ENCODE measurements around the gene FN3KRP. TPM values are rescaled to one million over a fixed set of nuclear protein-coding genes. Genes with fewer than 3 reads are reported as not detected.
A peak's percentile ranks its signal among the peaks of the same experiment; 100 is the strongest.

Gene FN3KRP, protein sequence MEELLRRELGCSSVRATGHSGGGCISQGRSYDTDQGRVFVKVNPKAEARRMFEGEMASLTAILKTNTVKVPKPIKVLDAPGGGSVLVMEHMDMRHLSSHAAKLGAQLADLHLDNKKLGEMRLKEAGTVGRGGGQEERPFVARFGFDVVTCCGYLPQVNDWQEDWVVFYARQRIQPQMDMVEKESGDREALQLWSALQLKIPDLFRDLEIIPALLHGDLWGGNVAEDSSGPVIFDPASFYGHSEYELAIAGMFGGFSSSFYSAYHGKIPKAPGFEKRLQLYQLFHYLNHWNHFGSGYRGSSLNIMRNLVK
- total RNA-seq = 38.5 TPM

DNA sequence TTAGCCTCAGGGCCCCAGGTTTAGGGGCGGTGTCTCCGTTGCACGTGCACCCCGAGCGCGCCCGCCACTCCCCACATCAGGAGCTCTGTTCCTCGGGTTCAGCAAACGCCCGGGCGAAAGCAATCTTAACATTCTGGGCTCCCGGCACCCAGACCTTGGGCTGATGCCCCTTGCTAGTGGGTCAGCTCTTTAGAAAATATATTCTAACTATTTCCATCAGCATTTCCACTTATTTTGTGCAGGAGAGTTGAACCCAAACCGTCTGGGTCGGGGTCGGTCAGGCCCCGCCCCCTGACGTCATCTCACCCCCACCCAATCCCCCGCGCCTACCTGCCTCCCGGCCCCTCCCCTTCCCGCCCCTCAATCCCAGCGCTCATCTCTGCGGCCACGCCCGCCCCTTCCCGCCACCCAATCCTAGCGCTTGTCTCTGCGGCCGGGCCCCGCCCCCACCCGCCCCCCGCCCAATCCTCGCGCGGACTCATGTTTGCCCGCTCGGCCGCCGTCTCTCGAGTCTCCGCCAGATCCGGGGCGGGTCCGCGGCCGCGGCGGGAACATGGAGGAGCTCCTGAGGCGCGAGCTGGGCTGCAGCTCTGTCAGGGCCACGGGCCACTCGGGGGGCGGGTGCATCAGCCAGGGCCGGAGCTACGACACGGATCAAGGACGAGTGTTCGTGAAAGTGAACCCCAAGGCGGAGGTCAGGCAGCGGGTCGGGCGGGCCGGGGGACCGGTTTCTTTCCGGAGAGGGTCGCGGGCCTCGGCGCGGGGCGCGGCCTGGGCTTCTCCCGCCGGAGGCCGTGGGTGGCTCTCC, at the start of gene FN3KRP:
FN3KRP (plus strand) TSS at position 504 of the 808 bp plus-strand sequence; CDS start at position 554, 50 bp downstream.
- peak; percentile 91 for DNase-seq (ENCODE audit: low spot score)

DNA sequence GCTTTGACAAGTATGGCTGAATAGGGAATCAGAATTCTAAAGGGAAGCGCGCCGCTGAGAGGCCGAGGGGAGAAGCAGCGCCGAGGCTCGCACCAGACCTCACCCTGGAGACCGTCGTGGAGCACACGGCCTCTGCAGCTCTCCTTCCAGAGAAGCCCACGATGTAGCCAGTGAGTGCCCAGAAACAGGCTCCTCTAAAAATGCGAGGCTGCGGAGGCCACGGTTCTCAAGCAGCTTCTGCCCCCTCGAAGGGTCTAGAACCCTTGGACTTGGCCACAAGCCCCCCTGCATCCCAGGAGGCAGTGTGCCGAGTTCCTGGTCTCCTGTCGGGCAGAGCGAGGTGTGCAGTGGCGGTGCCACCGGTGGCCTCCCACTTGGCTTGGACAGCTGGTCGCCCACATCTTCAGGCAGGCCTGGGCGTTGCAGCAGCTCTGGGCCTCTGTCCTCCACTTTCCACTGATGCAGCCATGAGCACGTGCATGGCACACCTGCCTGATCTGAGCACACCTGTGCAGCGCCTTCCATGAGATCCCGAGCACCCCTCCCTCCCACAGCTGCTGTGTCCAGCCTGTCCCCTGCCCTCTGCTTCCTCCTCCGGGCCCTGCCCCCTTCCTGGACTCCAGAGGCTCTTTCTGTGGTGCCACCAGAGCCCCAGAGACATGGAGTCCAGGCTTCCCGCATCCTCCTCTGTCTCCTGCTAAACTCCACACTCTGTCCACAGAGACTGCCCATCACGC, 49.4 kb upstream of the FN3KRP start:
- DNase-seq (ENCODE audit: low spot score) = no peak

DNA sequence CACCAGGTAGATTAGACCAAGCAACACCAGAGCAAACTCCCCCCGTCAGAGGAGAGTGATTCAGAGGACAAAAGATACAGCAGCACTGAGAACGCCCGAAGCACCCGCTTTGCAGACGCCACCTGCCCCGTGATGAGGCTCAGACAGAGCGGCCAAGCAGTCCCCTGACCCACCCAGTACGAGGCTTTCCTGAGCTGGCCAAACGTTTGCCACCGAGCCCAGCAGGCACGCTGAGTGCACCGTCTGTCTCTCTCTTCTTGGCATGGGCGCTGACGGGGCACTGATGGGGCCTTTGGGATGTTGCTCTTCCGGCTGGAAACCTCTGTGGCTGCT, 48.9 kb upstream of the FN3KRP start:
- DNase-seq (ENCODE audit: low spot score) = no peak

DNA sequence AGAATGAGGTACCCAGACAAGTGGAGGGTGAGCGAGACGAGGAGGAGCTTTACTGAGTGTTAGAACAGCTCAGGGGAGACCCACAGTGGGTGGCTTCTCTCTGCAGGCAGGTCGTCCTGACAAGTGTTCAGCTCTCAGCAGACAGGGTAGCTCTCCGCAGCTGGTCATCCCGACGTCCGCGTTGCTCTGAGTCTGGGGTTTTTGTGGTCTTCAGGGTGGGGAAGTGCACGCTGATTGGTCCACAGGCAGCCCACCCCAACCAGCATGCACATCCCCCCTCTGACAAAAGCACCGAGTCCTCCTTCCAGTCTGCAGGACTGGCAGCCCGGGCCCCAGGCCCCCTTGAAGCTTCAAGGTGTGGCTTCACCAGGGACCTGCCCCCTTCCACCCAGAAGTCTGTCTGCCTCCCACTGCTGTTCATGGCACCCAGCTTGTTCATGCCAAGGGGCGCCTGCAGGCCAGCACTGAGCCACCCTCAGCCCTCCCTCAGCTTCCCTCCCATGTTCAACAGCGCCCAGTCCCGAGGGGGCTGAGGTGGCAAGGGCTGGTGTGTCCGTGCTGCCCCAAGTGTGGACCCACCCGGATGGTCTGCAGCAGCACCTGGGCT, 48.4 kb upstream of the FN3KRP start:
- DNase-seq (ENCODE audit: low spot score) = no peak

DNA sequence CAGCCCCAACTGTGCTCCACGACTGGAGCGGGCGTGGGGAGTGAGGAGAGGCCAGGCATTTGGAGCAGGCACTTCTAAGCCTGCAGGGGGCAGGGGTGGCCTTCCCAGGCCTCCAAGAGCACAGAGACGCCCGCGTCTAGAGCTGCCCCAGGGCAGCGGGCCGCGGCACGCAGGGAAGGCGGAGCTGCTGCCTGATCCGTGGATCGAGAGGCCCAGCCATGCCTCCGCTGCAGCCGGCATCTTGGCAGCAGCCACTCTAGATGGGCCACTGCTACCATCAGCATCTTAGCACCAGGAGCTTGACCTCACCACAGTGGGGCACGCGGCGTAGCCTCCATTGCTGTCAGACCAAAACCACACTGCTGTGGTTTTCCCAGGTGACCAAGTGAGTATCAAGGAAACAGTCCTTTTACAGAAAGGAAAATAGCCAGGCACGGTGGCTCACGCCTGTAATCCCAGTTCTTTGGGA, 47.8 kb upstream of the FN3KRP start:
- DNase-seq (ENCODE audit: low spot score) = peak; percentile 60

DNA sequence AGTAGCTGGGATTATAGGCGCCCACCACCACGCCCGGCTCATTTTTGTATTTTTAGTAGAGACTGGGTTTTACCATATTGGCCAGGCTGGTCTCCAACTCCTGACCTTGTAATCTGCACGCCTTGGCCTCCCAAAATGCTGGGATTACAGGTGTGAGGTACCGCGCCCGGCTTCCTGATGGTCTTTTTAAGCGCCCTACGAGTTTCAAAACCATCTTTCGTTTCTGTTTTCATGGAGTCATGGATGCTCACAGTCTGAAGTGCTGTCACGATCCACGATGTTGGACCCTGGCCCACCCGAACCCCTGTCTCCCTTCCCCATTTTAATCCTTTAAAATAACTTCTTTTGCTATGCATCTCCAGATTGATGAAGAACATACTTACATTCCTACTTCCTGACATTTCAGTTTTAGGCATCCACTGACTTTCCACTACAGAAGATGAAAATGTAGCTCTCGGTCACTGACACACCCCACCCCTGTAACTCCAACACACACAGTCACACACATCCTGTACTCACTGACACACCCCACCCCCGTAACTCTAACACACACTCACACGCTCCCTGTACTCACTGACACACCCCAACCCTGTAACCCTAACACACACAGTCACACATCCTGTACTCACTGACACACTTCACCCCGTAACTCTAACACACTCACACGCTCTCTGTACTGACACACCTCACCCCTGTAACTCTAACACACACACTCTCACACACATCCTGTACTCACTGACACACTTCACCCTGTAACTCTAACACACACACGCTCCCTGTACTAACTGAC, 45.6 kb upstream of the FN3KRP start:
- no peak for DNase-seq (ENCODE audit: low spot score)

DNA sequence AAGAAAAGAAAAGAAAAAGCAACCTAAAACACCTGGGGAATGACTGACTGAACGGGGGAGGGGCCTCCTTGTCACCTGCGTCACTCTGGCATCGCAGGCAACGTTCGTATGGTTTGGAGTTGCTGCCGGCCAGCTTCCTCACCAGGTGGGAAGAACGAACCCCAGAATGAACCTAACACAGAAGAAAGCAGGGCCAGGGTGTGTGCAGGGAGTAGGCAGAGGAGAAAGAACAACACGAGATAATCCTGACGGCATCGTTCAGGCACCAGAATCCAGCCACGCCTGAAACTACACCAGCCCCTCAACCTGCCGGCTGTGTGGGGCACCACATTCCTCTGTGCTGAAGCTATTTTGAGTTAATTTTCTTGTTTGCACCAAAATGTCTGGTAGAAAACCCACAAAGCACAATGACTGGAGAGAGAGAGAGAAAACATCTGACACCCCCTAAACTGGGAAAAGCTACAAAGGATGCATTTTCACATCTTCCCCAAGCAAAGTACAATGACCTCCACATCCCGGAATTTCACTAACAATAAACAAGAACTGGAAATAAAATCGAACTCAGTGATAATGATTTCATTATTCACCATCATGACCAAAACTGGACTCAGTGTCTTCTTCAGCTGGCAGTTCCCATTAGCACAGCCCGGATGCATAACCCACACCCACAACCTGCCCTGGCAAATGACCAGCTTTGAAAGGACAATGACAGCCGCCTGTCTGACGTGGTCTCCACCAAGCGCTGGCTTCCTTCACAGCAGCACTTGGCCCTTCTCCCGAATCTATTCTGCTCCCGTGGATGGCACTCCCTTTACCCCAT, 41.6 kb upstream of the FN3KRP start:
- DNase-seq (ENCODE audit: low spot score) = peak; percentile 76

DNA sequence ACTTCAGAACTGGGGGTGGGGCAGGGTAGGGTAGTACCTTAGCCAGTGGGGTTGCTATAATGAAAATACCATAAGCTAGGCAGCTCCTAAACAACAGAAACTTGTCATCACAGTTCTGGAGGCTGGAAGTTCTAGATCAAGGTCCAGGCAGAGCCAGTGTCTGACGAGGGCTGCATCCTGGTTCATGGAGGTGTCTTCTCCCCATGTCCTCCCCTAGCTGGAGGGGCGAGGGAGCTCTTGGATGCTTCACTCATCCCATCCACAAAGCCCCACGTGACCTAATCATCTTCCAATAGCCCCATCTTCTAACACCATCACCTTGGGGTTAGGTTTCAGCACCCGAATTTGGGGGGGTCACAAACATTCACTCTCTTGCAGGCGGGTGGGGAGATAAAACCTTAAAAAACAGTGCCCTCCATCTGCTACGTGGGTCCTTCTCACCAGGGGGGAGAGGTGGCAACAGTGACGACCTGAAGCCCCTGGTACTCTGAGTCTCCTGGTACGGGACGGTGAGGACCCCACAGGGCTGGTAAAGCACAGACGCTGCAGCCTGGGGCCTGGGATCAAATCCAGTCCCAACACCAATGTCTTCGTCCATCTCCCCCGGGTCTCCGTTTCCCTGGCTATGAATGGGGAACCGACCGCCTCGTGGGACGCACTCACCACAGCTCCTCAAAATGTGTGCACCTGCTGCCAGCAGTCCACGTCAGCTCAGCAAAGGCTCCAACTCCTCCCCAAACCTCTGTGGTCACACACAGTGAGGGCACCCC, 40.8 kb upstream of the FN3KRP start:
- DNase-seq (ENCODE audit: low spot score) = no peak

DNA sequence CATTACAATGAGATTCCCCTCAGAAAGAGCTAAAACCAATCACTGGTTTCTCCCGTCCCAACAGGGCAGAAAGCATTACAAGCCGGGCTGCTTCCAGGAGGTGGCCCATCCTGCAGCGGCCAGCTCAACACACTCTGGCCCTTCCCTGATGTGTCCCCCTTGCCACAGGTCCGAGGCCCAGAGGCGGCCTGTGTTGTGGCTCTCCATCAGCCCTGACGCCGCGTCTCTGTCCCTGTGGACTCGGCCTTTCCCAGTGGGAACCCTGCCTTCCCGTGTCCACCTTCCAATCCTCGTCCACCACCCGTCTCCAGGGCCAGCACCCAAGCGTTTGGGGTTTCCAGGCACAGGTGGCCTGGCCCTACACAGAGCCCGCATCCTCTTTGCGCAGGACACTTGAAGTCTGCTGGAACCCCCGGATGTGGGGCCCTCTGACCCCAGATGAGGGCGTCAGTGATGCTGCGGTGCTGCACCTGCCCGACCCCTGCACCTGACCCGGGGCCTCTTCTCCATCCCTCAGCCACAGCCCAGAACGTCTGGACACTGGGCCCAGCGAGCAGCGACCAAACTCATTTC, 39.1 kb upstream of the FN3KRP start:
- no peak for DNase-seq (ENCODE audit: low spot score)

DNA sequence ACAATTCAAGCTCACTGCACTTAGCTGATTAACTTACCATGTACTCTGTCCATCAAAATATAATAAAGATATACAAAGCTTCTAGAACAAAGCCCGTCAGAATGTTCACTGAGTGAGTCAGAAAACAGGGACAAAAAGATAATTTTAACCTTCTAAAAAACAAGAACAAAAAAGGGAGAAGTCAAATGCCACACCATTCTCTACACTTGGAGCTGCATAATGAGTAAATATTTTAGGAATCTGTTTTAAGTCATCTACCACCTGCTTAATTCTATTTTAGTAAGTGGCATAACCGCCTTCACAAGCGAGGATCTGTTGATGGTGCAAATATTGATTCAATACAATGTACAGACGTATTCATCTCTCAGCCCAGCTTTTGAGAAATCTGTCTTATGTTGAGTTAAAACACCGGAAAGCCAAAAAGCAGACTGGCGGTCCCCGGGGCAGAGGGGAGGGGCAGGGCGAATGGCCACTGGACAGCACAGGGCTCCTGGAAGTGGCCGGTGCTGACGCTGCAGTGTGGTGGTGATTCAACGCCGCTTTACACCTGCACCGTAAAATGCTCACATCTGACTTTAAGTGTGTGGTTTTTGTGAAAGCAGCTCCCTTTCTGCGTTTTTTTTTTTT, 38.1 kb upstream of the FN3KRP start:
- DNase-seq (ENCODE audit: low spot score) = no peak

DNA sequence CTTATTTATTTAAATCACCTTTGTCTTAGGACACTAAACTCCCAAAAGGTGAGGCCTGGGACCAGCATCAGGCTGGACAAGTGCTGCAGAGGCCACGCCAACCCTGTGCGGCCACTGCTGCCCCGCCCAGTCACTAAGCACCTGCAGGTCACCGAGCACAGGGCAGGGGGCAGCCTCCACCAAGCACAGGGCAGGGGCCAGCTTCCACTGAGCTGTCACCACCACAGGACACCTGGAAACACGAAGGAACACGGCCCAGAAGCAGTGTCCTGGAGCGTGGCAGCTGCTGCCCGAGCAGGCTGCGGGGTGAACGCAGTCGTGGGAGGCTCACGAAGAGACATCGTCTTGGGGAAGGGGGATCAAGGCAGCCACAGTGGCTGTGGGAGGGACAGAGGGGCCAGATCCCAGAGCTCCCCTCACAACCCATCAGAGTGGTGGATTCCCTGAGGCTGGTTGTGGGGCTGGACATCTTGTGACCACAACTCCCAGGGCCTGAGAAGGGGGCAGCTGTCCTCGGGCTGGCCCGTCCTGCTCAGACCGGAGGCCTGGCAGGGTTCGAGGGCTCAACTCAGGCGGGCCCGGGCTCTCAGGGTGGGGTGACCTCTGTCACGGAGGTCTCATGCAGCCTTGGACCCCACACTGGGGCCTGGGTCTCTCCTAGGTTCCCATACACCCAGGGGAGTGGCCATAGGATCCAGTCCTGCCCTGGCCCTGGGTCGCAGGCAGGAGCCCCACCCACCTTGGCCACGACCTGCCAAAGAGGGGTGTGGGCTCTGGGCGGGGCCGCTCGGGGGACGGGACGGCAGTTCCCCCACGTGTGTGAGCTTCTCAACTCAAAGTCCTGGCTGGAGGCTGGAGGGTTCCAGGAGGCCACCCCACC, 36.7 kb upstream of the FN3KRP start:
- no peak for DNase-seq (ENCODE audit: low spot score)

DNA sequence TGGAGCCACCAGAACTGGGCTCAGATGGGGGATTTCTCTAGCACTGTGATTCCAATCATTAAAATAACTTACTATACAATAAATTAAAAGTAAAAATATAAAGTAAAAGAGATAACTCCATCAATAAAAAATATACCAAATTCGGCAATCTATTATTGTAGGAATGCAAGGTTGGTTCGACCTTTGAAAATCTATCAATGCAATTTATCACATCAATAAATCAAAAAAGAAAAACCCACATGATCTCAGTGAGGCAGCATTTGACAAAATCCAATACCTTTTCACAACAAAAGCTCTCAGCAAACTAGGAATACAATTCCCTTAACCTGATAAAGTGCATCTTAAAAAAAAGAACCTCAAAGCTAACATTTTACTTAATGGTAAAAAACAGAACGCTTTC, 35.0 kb upstream of the FN3KRP start:
- no peak for DNase-seq (ENCODE audit: low spot score)

DNA sequence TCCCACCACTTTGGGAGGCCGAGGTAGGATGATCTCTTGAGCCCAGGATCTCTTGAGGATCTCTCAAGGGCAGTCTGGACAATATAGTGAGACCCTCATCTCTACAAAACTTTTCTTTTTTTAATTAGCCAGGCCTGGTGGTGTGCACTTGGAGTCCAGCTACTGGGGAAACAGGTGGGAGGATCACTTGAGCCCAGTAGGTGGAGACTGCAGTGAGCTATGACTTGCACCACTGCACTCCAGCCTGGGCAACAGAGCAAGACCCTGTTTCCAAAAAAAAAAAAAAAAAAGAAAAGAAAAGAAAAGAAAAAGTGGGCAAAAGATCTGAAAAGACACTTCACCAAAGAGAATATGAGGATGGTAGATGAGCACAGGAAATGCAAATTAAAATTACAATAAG, 33.0 kb upstream of the FN3KRP start:
- DNase-seq (ENCODE audit: low spot score) = no peak

DNA sequence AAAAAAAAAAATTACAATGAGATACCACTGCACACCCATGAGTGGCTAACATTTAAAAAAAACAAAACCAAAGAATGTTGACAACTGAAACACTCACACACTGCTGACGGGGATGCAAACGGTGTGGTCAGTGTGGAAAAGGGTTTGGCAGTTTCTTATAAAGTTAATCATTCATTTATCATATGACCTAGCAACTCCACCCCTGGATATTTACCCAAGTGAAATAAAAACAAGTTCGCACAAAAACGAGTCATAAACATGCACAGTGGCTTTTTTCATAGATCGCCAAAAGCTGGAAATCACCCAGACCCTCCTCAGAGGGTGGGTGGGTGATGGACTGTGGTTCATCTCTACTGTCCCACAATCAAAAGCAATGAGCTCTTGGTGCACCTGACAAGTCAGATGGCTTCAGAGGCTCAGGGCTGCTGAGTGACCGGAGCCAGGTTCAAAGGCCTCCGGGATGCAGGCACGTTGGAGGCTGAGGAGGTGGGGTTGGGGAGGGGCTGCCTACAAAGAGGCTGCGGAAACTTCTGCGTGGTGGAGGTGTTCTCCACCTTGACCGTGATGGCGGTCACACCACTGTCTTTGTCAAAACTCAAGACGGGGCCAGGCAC, 32.2 kb upstream of the FN3KRP start:
- DNase-seq (ENCODE audit: low spot score) = peak; percentile 49

DNA sequence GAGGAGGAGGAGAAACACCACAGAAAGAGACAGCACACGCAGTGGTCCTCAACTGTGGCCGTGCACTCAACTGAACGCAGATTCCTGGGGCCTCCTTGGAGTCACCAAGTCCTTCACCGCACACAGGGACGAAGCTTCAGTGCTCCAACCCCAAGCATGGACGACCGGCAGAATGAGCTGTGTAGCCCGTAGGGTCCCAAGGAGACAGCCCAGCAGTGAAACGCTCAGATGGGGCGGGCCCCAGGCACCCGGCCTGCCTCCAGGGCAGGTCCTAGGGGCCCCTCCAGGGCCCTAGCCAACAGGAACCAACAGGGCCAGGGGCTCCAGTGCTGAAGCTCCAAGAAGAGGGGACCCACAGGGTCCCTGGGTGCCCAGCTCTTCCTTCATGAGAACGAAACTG, 31.2 kb upstream of the FN3KRP start:
- DNase-seq (ENCODE audit: low spot score) = no peak

DNA sequence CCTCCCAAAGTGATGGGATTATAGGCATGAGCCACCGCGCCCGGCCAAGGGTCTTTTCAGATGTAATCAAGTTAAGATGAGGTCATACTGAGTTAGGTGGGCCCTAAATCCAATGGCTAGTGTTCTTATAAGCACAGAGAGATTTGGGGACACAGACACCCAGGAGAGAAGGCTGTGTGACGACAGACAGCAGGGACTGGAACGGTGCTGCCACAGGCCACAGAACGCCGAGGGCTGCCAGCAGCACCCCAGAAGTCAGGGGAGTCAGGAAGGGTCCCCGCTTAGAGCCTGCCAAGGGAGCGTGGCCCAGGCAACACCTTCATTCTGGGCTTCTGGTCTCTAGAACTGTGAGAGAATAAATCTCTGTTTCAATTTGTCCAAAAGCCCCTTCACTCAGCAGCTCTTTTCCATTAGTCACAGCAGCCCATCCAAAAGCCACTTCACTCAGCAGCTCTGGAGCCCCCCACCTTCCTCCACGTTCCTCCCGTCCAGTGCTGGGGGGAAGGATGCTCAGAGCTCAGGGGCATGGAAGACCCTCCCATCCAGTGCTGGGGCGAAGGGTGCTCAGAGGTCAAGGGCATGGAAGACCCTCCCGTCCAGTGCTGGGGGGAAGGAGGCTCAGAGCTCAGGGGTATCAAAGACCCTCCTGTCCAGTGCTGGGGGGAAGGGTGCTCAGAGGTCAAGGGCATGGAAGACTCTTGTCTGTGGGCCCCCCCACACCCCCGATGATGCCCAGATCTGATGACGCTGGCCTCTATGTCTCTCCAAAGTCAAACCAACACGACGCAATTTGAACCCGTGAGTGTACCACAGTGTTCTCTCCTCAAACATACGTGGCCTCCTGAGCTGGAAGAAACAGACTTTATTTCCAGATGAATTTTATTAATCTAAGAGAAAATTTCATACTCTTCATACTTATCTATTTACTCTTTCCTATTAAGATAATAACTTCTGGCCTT, 29.9 kb upstream of the FN3KRP start:
- DNase-seq (ENCODE audit: low spot score) = no peak
